Limb (tissue), 2 donors: ENCODE data around the gene NEU1.
"Not testable (repeated sequence)": the region's sequence is repeated elsewhere in the genome, so short reads cannot be mapped to it uniquely, and the experiment has no call there.

ENCODE experiments used
- DNase-seq, 2 donors: peaks; one replicate each; pipeline ENCODE4 v3.0.0-alpha.2; 2016; ENCODE audit errors: extremely low spot score in 2 of 2

The NEU1 gene

DNA sequence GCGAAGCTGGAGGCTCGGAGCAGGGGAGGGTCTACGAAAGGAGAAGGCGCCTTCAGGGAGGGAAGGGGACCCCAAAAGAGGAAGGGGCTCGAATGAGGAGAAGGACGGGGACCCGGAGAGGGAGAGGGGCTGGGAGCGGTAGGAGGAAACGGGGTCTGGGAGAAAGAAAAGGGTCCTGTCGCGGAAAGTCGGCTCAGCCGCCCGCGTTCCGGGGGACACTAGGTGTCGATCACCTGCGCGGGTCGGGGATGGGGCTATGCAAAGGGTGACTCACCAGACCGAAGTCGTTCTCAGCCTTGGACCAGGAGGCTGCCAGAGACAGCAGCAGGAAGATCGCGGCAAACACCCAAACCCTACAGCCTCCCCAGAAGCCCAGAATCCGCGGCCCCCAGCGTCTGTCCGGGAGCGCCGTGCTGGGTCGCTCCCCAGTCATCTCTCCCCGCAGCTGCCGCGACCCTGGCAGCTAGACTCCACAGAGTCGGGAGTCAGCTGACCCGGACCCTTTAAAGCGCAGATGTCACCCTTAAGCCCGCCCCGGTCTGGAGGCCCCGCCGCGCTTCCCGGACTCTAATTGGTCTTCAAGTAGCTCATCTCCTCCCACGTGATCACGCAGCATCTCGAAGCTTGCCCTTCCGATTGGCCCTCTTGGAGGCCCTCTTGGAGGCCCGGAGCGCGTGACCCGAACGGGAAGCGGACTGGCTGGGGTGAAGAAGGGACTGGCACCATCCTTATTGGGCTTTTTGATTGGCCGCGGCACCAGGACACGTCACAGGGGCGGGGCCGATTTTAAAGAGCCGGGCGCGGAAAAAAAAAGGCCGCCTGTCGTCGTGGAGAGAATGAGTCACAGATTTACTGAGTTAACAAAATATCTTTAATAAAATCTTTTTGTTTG, at the start of gene NEU1:
NEU1 (minus strand) TSS at position 478 of the 892 bp plus-strand sequence; CDS start at position 433, 45 bp downstream.
- DNase-seq, result peak; percentile 98 to 100

DNA sequence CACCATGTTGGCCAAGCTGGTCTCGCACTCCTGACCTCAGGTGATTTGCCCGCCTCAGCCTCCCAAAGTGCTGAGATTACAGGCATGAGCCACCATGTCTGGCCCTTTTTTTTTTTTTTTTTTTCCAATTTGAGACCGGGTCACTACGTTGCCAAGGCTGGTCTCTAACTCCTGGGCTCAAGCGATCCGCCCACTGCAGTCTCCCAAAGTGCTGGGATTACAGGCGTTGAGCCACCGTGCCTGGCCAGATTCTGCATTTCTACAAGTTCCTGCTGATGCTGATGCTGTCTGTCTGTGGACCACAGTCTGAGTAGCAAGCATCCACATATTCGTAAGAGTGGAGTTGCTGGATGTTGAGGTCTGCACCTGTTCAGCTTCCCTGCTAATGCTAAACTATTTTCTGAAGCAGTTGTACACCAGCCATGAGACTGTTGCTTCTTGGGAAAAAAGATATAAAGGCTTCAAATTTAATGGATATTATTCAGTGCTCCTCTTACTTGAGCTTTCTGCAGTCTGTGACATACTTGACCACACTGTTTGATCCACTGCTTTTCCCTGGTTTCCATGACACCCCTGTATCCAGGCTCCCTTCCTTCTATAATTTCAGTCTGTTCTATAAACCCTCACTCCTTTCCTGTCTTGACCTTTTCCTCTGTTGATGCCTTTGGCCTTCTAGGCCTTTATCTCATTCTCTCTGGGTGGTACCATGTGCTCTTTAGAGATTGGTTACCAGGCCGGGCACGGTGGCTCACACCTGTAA, 49.4 kb upstream of the NEU1 start:
- DNase-seq, result no peak

DNA sequence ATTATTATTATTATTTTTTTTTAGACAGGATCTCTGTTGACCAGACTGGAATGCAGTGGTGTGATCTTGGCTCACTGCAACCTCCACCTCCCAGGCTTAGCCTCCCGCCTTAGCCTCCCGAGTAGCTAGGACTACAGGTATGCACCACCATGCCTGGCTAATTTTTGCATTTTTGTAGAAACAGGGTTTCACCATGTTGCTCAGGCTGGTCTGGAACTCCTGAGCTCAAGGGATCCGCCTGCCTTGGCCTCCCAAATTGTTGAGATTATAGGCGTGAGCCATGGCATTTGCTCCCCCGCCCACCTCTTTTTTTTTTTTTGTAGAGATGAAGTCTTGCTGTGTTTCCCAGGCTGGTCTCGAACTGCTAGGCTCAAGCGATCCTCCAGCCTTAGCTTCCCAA, 46.7 kb upstream of the NEU1 start:
- DNase-seq, result not testable (repeated sequence)

DNA sequence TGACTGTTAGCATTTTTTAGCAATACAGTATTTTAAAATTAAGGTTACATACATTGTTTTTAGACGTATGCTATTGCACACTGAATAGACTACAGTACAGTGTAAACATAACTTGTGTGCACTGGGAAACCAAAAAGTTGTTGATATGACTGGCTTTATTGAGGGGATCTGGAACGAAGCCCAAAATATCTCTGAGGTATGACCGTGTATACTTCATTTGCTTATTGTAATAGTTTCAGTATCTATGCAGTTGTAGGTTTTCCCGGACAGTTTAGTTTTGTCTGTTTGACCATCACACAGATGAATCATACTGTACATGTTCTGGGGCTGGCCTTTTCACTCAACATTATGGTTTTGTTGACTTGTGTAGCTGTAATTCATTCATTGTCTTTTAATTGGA, 46.2 kb upstream of the NEU1 start:
- DNase-seq, result no peak

DNA sequence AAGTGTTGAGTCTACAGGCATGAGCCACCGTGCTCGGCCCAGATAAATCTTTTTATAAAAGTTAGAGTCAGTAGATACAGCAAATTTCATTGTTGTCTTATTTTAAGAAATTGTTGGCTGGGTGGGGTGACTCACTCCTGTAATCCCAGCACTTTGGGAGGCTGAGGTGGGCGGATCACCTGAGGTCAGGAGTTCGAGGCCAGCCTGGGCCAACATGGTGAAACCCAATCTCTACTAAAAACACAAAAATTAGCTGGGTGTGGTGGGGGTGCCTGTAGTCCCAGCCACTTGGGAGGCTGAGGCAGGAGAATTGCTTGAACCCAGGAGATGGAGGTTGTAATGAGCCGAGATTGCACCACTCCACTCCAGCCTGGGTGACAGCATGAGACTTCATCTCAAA, 45.6 kb upstream of the NEU1 start:
- DNase-seq, result not testable (repeated sequence)

DNA sequence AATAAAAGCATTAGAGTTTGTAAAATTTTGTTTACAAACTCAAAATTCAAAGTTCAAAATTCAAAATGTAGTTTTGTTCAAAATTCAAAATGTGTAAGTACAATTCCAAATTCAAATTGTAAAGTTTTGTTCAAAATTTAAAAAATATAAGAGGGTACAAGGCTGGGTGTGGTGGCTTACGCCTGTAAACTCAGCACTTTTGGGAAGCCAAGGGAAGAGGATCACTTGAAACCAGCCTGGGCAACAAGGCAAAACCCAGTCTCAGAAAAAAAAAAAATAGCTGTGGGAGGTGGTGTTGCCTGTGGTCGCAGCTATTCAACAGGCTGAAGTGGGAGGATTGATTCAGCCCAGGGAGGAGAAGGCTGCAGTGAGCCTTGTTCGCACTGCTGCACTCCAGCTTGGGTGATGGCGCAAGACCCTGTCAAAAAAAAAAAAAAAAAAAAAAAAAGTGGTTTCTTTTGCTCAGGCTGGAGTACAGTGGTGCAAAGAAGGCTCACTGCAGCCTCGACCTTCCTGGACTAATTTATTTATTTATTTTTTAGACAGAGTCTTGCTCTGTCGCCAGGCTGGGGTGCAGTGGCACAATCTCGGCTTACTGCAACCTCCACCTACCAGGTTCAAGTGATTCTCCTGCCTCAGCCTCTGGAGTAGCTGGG, 44.7 kb upstream of the NEU1 start:
- DNase-seq, result no peak

DNA sequence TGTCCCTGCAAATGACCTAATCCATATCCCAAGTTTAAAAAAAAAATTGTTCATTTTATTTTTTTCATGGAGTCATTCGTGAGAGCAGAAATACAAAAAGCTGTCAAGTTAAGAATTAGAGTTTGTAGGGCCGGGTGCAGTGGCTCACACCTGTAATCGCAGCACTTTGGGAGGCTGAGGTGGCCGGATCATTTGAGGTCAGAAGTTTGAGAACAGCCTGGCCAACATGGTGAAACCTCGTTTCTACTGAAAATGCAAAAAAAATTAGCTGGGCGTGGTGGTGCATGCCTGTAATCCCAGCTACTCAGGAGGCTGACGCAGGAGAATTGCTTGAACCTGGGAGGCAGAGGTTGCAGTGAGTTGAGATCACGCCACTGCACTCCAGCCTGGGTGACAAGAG, 44.1 kb upstream of the NEU1 start:
- not testable (repeated sequence) for DNase-seq

DNA sequence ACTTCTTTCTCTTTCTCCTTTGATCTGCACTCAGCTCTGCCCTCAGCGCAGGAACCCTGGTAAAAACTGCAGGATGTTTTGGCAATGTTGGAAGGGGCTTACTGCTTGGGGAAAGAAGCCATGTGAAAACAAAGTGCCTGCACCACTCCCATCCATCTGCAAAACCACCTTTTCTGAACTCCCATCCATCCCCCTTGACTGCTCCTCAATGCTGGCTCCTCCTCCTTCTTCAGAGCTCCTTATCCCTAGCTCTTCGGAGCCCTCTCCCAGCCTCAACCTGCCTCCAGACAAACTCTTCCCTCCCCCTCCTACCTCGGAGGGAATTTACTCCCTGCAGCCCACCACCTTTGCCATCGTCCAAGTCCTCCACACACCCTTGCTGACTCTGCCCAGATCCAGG, 43.5 kb upstream of the NEU1 start:
- no peak for DNase-seq

DNA sequence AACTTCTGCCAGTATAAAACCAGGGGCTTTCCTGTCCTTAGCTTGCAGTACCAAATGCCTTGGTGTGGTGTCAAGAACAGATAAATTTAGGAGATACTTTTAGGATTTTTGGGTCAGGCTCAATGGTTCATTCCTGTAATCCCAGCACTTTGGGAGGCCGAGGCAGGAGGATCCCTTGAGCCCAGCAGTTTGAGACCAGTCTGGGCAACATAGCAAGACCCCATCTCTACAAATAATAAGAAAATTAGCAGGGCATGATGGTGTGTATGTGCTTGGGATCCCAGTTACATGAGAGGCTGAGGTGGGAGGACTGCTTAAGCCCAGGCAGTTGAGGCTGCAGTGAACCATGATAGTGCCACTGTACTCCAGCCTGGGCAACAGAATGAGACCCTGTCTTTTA, 42.4 kb upstream of the NEU1 start:
- DNase-seq, result no peak

DNA sequence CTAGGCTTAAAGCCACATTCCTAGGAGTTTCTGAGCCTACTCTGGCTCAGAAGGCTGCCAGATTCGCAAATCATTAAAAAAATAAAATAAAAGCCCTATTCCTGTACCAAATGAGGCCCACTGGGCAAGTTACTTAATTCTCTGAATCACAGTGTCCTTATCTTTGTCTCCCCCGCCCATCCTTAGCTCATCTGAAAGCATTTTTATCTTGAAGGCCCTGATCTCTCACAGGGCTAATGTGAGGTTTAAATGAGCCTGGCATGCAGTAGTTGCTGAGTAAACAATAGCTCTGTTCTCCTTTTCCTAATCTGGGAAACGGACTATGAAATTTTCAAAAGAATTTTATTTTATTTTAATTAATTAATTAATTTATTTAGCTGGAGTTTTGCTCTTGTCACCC, 41.3 kb upstream of the NEU1 start:
- no peak for DNase-seq

DNA sequence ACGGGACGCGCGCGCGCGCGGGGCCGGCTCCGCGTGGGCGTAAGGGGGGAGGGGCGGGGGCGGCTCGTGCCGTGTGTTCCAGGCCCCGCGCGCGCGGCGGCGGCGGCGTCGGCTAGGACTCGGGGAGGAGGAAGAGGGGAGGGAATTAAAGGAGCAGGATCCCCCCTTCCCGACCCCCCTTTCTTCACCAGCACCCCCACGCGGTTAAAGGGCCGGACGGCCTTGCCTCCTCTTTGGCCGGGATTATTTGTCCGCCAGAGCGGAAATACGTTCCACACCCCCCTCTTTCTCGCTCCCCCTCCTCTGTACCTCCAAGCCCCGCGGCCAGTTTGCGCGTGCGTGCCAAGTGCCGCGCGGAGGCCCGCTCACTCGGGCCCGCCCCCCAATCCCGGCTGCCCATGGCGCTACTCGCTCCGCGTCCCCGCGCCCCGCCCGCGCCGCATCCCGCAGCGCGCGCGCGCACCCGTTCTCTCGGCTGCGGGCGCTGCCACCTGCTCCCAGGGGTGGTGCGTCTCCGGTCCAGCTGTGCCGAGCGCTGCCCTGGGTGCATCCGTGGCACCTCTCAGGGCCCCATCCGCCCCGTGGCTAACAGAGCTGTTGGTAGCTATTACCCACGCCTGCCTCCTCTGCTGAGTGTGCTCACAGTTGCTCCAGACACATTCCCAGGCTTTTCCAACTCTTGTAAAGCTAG, 39.5 kb upstream of the NEU1 start, which contains the start of gene ZBTB12:
ZBTB12 (minus strand) TSS at position 134 of the 691 bp plus-strand sequence. CDS start 781 bp downstream, outside the sequence.
- DNase-seq, result peak; percentile 97

DNA sequence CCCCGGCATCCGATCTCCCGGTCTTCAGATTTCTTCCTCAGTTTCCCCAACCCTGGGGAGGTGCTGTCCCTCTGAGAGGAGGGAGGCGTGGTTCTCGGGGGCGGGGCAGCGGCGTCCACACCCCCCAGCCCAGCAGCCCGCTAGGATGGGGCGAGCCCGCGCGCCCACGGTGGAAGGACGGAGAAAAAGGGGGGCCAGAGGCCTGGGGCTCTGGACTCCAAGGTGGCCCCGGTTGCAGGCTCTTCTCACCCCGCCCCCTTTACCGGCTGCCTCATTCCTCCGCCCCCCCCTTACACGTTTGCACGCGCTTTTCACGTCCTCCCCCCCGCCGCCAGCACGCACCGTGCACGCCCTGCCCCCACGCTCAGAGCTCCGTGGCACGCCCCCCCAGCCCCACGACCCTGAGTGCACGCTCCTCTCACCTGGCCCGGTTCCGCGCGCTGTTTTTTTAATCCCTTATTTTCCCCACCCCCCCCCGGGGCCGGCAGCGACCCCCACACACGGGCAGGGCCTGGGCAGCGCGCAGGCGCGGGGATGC, 38.9 kb upstream of the NEU1 start:
- DNase-seq, result peak in 1 of 2 donors; percentile 28

DNA sequence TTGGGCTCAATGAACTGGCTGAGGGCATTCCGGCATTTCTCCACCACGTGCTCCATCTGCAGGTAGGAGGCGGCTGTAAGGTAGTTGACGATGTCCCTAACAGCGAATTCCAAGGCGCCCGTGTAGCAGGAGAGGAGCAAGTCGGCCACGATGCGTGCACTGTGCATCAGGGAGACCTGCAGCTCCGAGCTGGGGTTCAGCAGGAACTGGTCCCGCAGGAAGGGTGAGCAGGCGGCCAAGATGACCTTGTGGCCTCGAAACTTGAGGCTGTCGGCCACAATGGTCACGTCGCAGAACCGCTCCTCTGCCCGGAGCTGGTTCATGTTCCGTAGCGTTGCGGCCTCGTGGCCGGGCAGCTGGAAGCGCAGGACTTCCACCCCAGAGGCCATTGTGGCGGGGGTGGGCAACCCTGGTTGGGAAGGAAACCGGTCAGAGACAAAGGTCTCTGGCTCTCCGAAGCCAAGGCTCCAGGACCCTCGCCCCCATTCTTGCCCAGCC, 38.3 kb upstream of the NEU1 start:
- peak in 1 of 2 donors; percentile 46 for DNase-seq

DNA sequence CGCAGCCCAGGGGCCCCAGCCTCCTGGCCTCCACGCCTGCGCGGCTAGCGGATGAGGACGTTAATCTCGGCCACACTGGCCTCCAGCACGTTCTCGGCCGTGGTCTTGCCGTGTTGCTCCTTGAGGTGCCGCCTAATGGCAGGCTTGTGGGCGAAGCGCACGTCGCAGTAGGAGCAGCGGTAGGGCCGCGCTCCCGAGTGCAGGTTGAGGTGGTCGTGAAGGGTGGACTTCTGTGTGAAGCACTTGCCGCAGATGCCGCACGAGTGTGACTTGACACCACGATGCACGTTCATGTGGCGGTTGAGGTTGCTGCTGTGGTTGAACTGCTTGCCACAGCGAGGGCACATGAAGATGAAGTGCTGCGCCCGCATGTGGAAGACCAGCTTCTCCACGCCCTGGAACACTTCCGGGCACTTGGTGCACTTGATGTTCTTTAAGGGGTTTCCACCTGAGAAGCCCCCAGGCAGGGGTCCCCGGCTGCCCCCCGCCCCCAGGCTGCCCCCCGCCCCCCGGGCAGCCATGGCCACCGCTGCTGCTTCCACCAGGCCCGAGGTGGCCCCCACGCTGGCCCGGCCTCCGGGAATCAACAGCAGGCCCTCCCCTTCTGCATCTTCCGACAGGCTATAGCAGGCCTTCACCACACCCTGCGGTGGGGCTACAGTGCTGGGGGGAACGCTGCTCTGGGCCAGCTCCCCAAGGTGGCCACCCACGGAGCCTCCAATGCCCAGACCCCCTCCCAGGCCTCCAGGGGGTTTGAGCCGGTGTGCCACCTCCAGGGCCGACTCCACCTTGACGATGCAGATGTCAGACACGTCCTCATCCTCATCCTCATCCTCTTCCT, 37.5 kb upstream of the NEU1 start:
- DNase-seq, result no peak

DNA sequence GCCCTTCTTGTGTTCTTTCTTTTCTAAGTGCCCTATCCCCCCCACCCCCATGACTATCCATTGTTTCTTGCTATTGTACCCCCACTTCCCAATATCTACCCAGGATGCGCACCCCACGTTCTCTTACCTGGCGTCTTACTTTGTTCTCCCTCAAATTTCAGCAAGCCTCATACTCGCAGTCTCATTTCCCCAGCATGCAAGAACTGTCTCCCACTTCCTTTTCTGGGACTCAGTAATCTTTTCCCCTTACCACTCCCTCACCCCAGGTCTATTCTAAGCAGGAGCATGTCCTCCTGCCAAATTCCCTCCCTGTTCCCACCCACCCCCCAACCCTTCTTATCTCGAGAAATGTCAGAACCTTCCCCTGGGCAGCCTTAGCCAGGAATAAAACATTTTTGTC, 36.6 kb upstream of the NEU1 start:
- DNase-seq, result no peak

DNA sequence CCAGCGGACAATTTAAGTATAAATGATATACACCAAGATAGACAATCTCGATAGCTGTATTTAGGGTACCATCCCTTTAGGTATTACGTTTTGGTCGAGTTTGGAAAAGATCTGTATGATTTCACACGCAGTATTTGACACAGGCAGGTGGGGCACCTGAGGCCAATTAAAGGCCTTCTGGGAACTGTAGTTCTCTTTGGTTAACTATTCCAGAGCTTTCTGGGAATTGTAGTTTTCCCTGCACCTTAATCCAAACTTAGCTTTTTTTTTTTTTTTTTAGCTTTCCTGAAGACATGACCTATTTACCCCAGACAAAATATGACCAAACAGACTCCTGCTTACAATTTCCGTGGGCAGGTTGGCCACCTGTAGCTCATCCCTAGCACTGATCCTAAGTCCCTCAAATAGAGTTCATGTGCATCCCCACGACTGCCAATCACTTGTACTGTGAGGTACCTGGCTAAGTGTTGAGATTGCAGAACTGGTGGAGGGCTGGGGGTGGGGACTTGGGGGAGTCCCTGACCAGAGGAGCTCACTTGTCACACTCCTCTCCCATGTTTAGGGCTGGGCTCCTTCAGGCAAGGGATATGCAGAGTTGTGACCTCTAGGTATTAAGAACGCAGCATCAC, 35.9 kb upstream of the NEU1 start:
- DNase-seq, result peak in 1 of 2 donors; percentile 68

DNA sequence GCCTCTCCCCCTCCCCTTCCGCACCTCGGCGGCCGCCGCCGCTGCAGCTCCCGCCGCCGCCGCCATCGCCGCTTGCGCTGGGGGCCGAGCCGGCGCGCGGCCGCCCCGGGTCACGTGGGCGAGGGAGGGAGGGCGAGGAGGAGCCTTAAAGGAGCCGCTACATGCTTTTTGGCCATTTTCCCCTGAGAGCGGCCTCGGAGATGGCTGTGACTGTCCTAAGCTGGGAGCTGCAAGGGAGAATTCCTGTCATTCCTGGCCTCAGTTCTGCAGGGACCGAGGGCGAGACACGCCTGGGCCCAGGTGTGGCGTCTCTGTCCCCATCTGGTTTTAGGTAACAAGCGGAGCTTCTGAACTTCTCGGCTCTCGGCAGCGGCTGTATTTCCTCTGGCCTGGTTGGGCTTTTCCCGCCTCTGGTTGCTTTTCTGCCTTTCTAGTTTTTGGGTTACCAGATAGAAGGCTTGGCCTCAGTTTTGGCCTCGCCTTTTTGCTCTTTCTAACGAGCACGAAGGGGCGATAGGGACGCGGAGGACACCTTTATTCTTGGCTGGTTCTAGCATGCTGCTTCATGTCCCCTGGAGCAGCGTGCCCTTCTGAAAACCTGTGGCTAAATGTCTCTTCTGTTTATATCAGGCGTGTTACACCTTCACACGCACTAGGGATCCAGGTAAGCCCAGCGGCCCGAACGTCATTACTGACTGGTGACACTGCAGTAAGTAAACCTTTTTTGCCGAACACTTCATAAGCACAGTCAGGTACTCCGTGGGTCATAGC, 35.2 kb upstream of the NEU1 start, which contains the start of gene EHMT2:
EHMT2 (minus strand) TSS at position 87 of the 771 bp plus-strand sequence; CDS start at position 66, 21 bp downstream.
- peak; percentile 89 to 92 for DNase-seq

DNA sequence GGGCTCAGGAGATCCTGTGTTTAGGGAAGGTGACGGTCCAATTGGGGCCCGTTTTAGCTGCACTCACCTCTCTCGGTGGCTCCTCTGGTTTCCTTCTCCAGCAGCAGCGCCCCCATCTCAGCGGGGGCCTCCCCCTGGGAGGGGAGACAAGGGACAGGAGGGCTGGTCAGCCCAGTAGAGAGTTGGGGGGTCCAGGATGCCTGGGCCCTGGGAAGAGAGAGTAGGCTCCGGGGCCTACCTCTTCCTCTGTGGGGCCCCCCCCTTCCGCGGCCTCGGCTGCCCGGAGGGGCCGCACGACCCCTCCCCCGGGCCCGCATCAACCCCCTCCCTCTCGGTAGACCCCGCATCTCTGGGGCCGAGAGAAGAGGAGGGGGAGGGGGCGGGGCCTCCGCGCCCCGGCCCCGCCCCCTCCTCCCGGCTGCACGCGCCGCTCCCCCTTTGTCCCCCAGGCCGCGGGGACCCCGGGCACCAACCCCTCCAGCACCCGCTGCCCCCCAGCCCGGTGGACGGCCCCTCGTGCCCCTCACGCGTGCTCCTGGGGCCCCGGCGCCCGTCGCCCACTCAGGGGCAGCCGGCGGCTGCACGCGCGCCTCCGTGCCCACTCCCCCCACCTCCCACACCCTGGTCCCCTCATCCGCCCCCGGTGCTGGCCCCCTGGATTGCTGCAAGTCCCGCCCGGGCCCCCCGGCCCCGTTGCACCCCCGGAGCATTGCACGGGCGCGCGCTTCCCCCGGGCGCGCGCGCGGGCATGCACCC, 34.4 kb upstream of the NEU1 start:
- DNase-seq, result peak in 1 of 2 donors; percentile 13
